ENCODE measurements around the gene PRR19. TPM values are rescaled to one million over a fixed set of nuclear protein-coding genes. Genes with fewer than 3 reads are reported as not detected.

The PRR19 gene
- total and polyA plus RNA-seq, 10 of the 15 experiments (the other 5 are each of a cell fraction or from before 2014, with no cell fraction given): 0.09 to 1.7 (median 0.73) TPM; not detected in 1

- BruUV-seq (replicated peaks): no TSS peak
- ChIA-PET SMC1A (ENCODE audit: uncharacterized antibody, unreplicated experiment) (interaction anchor here (1.3 to 1.6 kb wide), 3 partner anchors 29 to 36 kb away, joined by 4 read pairs; no protein-coding TSS in a partner anchor), RAD21 (ENCODE audit: unreplicated experiment) (no interaction called here), CTCF (interaction anchor here (1.3 to 1.4 kb wide), 2 partner anchors 21 to 30 kb away, joined by 3 to 4 read pairs; no protein-coding TSS in a partner anchor), POLR2A (no interaction called here)
- Histone ChIP-seq H3K9me3 (replicated peaks; ENCODE audit: control insufficient read depth, insufficient read depth, low read length) (no peaks in the 10 kb centered on the region), H3K79me2 (ENCODE audit: control insufficient read depth, insufficient read depth, low read length) (peaks cover 31% of the 10 kb centered on the region), H3K27me3 (replicated peaks in 1 of 2; ENCODE audit: control insufficient read depth in 2 of 2, insufficient read depth in 2 of 2, low read length in 1 of 2) (no peaks in the 10 kb centered on the region), H3K27ac (ENCODE audit: control insufficient read depth, insufficient read depth) (no peak overlapping the region), H2AFZ (ENCODE audit: control insufficient read depth, low read depth, low read length) (no peak overlapping the region), H3K4me2 (ENCODE audit: control insufficient read depth, insufficient read depth) (peak overlapping the region; percentile 31), H4K20me1 (ENCODE audit: control insufficient read depth, insufficient read depth) (no peaks in the 10 kb centered on the region; the same call in 1 of the 2 replicates), H3K4me3 (no peak overlapping the region), H3K9ac (ENCODE audit: control insufficient read depth, insufficient read depth, low read length) (no peak overlapping the region), H3K4me1 (ENCODE audit: control insufficient read depth, insufficient read depth, low read length) (peaks cover 38% of the 10 kb centered on the region), H3K36me3 (ENCODE audit: control insufficient read depth in 2 of 2, insufficient read depth in 2 of 2, low read length in 1 of 2) (peaks cover 3 to 19% of the 10 kb centered on the region in 2 experiments; a peak in 3 of 4 replicates)
- no peak for DNase-seq (ENCODE audit: low read depth, low spot score)
- peak; percentile 26; the same call in 1 of the 2 replicates for TF ChIP-seq POLR2A (IDR thresholded peaks at IDR 0.05; ENCODE audit: low read depth, low read length)
- no peak for TF ChIP-seq LARP7 (IDR thresholded peaks at IDR 0.05)
- intact Hi-C loops (cut with micrococcal nuclease; ENCODE audit: unreplicated experiment): no loop called here
- in situ Hi-C loops (cut with MboI): loop anchor here (5.0 kb wide), 1 partner anchor 143 kb away; the partner anchor contains the start of gene POU2F2
- FAIRE-seq: no peak
- no peak for ATAC-seq
- 76% methylated on average over 3 of the region's 3 CpGs for WGBS (ENCODE audit: insufficient coverage, insufficient replicate concordance, low lambda C conversion rate, missing lambda C conversion rate)
Measured at GRCh38 chr19:42275517-42275916, 26.4 kb upstream of the PRR19 start.

- H3K79me2 ChIP-seq (ENCODE audit: control insufficient read depth, insufficient read depth, low read length): peaks cover 27% of the 10 kb centered on the region
- no peak overlapping the region for H3K4me3 ChIP-seq
- in situ Hi-C loops (cut with MboI): loop anchor here (5.0 kb wide), 1 partner anchor 144 kb away; the partner anchor contains the start of gene POU2F2
- intact Hi-C loops (cut with micrococcal nuclease; ENCODE audit: unreplicated experiment): no loop called here
- TF ChIP-seq MXI1 (IDR thresholded peaks at IDR 0.05; ENCODE audit: low read depth, low read length): no peak
- TF ChIP-seq CREB1 (IDR thresholded peaks at IDR 0.05; ENCODE audit: low read depth): no peak
- TF ChIP-seq CBX3 (IDR thresholded peaks at IDR 0.05; ENCODE audit: borderline replicate concordance, low read depth): no peak
- TF ChIP-seq ZNF207 (IDR thresholded peaks at IDR 0.05; ENCODE audit: borderline replicate concordance): no peak
- TF ChIP-seq POLR2A (IDR thresholded peaks at IDR 0.05; ENCODE audit: low read depth, low read length): 0 out of 2 replicates have a peak, but pooled peaks have one; percentile 22
- peak overlapping the region; percentile 31 for H3K4me2 ChIP-seq (ENCODE audit: control insufficient read depth, insufficient read depth)
- SMC1A ChIA-PET (ENCODE audit: uncharacterized antibody, unreplicated experiment): interaction anchor here (0.5 to 5.1 kb wide), 2 partner anchors 19 to 32 kb away, joined by 4 to 70 read pairs; partner anchors contain the start of gene GSK3A
- CTCF ChIA-PET: interaction anchor here (0.6 kb wide), 1 partner anchor 164 kb away, joined by 3 read pairs; no protein-coding TSS in a partner anchor
- H3K36me3 ChIP-seq (ENCODE audit: control insufficient read depth in 2 of 2, insufficient read depth in 2 of 2, low read length in 1 of 2): peaks cover 3 to 19% of the 10 kb centered on the region in 2 experiments; a peak in 3 of 4 replicates
- no TSS peak for BruUV-seq (replicated peaks)
- H2AFZ ChIP-seq (ENCODE audit: control insufficient read depth, low read depth, low read length): no peak overlapping the region
- FAIRE-seq: peak; percentile 13
- no peak for ATAC-seq
- H3K9ac ChIP-seq (ENCODE audit: control insufficient read depth, insufficient read depth, low read length): peak overlapping the region; percentile 14; the same call in 1 of the 2 replicates
- POLR2A ChIA-PET: interaction anchor here (1.7 kb wide), 1 partner anchor 33 kb away, joined by 5 read pairs; no protein-coding TSS in a partner anchor
- H4K20me1 ChIP-seq (ENCODE audit: control insufficient read depth, insufficient read depth): no peaks in the 10 kb centered on the region; the same call in 1 of the 2 replicates
- RAD21 ChIA-PET (ENCODE audit: unreplicated experiment): interaction anchor here (1.9 kb wide), 1 partner anchor 34 kb away, joined by 5 read pairs; the partner anchor contains the start of gene GSK3A
- peaks cover 32% of the 10 kb centered on the region for H3K4me1 ChIP-seq (ENCODE audit: control insufficient read depth, insufficient read depth, low read length)
- no peaks in the 10 kb centered on the region for H3K27me3 ChIP-seq (replicated peaks in 1 of 2; ENCODE audit: control insufficient read depth in 2 of 2, insufficient read depth in 2 of 2, low read length in 1 of 2)
- DNase-seq (ENCODE audit: low read depth, low spot score): no peak
- no peaks in the 10 kb centered on the region for H3K9me3 ChIP-seq (replicated peaks; ENCODE audit: control insufficient read depth, insufficient read depth, low read length)
- H3K27ac ChIP-seq (ENCODE audit: control insufficient read depth, insufficient read depth): peak overlapping the region; percentile 52
- 28% methylated on average over 3 of the region's 3 CpGs for WGBS (ENCODE audit: insufficient coverage, insufficient replicate concordance, low lambda C conversion rate, missing lambda C conversion rate)
Measured at GRCh38 chr19:42276284-42276683, 25.6 kb upstream of the PRR19 start.

All from GM12878 (cell line).